Measurements from ENCODE around the gene GSPT1.
"Not testable (repeated sequence)": the region's sequence is repeated elsewhere in the genome, so short reads cannot be mapped to it uniquely, and the experiment has no call there.

Gene GSPT1

GRCh38 chr16:11915644-11916523, at the start of gene GSPT1:
Gene GSPT1 (minus strand): TSS chr16:11915956. CDS start chr16:11915720, 236 bp downstream.
- peaks cover 31% of the 10 kb centered on the region for H3K4me1 ChIP-seq (ENCODE audit: insufficient read depth, low read length)
- peak within 1 kb of the TSS; percentile 94 for H3K9ac ChIP-seq (ENCODE audit: low read length)
- peak within 1 kb of the TSS; percentile 96 for H3K27ac ChIP-seq (ENCODE audit: low read depth, low read length)
- H3K36me3 ChIP-seq (ENCODE audit: insufficient read depth, low read length): no peaks in the 10 kb centered on the region
- peak within 1 kb of the TSS; percentile 66 to 84 for H3K4me3 ChIP-seq (ENCODE audit: low read depth in 1 of 2, low read length in 2 of 2)
- H3K27me3 ChIP-seq (ENCODE audit: control insufficient read depth in 1 of 2, insufficient read depth in 2 of 2, low read length in 2 of 2): no peaks in the 10 kb centered on the region
- no peaks in the 10 kb centered on the region for H3K9me3 ChIP-seq (ENCODE audit: low read length)

DNA sequence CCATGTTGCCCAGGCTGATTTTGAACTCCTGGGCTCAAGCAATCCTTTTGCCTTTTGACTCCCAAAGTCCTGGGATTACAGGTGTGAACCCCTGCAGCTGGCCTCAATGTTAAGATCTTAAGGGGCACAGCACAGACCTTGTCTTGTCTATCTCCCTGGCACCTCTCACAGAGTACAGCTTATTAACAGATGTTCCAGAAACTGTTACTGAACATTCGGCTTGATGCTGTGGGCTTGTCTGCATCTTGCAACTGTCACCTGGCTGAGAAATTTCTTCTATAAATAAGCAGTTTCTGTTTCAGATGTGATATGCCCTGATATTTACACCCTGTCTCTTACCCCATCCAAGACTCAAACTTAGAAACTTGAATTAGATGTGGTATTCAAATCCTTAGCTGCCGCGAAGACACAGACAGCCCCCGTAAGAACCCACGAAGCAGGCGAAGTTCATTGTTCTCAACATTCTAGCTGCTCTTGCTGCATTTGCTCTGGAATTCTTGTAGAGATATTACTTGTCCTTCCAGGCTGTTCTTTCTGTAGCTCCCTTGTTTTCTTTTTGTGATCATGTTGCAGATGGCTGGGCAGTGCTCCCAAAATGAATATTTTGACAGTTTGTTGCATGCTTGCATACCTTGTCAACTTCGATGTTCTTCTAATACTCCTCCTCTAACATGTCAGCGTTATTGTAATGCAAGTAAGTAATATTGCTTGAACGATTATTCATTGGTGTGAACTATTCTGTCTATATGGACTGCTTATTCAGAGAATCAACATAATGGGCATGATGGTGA, 49.2 kb upstream of the GSPT1 start, which contains the start of gene TNFRSF17:
Gene TNFRSF17 (plus strand): TSS at position 450 of the 791 bp plus-strand sequence. CDS start 115 bp downstream, at position 565.
- Histone ChIP-seq H3K4me1 (ENCODE audit: insufficient read depth, low read length) (no peaks in the 10 kb centered on the region), H3K9ac (ENCODE audit: low read length) (no peak within 1 kb of the TSS), H3K27ac (ENCODE audit: low read depth, low read length) (no peak within 1 kb of the TSS), H3K36me3 (ENCODE audit: insufficient read depth, low read length) (no peaks in the 10 kb centered on the region), H3K27me3 (ENCODE audit: control insufficient read depth in 1 of 2, insufficient read depth in 2 of 2, low read length in 2 of 2) (no peaks in the 10 kb centered on the region), H3K4me3 (ENCODE audit: low read depth in 1 of 2, low read length in 2 of 2) (no peak within 1 kb of the TSS), H3K9me3 (ENCODE audit: low read length) (no peaks in the 10 kb centered on the region)

DNA sequence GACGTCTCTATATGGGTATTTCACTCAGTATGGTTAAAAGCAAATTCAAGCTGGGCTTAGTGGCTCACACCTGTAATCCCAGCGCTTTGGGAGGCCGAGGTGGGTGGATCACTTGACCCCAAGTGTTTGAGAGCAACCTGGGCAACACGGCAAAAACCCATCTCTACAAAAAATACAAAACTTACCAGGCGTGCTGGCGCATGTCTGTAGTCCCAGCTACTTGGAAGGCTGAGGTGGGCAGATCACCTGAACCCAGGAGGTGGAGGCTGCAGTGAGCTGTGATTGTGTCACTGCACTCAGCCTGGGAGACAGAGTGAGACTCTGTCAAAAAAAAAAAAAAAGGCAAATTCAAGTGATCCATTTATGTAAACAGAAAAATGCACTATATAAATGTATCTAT, 48.0 kb upstream of the GSPT1 start:
- no peak overlapping the region for H3K9ac ChIP-seq (ENCODE audit: low read length)
- no peak overlapping the region for H3K27ac ChIP-seq (ENCODE audit: low read depth, low read length)
- H3K4me3 ChIP-seq (ENCODE audit: low read depth in 1 of 2, low read length in 2 of 2): no peak overlapping the region

DNA sequence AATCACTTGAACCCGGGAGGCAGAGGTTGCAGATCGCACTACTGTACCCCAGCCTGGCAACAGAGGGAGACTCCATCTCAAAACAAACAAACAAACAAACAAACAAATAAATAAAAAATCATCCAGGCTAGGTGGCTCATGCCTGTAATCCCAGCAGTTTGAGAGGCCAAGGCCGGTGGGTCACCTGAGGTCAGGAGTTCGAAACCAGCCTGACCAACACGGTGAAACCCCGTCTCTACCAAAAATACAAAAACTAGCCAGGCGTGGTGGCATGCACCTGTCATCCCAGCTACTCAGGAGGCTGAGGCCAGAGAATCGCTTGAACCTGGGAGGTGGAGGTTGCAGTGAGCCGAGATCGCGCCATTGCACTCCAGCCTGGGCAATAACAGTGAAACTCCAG, 47.2 kb upstream of the GSPT1 start:
- H3K27ac ChIP-seq (ENCODE audit: low read depth, low read length); H3K27me3 ChIP-seq (ENCODE audit: control insufficient read depth in 1 of 2, insufficient read depth in 2 of 2, low read length in 2 of 2); H3K4me1 ChIP-seq (ENCODE audit: insufficient read depth, low read length); H3K4me3 ChIP-seq (ENCODE audit: low read depth in 1 of 2, low read length in 2 of 2); H3K9ac ChIP-seq (ENCODE audit: low read length); H3K36me3 ChIP-seq (ENCODE audit: insufficient read depth, low read length); H3K9me3 ChIP-seq (ENCODE audit: low read length): not testable (repeated sequence)

More for the DNA sequence above, 48.0 kb upstream of the GSPT1 start:
- no peaks in the 10 kb centered on the region for H3K9me3 ChIP-seq (ENCODE audit: low read length)
- no peaks in the 10 kb centered on the region for H3K4me1 ChIP-seq (ENCODE audit: insufficient read depth, low read length)
- H3K36me3 ChIP-seq (ENCODE audit: insufficient read depth, low read length): no peaks in the 10 kb centered on the region
- no peaks in the 10 kb centered on the region for H3K27me3 ChIP-seq (ENCODE audit: control insufficient read depth in 1 of 2, insufficient read depth in 2 of 2, low read length in 2 of 2)

DNA sequence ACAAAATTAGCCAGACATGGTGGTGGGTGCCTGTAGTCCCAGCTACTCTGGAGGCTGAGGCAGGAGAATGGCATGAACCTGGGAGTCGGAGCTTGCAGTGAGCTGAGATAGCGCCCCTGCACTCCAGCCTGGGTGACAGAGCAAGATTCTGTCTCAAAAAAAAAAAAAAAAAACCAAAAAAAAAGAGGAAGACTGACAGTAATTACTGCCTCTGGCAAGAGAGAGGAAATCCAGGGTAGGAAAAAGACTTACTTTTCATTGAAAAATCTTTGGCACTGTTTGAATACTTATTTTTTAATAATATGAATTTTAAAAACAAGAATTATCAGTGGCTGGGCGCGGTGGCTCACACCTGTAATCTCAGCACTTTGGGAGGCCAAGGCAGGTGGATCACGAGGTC, 46.7 kb upstream of the GSPT1 start:
- not testable (repeated sequence) for H3K9ac ChIP-seq (ENCODE audit: low read length); H3K36me3 ChIP-seq (ENCODE audit: insufficient read depth, low read length); H3K27me3 ChIP-seq (ENCODE audit: control insufficient read depth in 1 of 2, insufficient read depth in 2 of 2, low read length in 2 of 2); H3K4me1 ChIP-seq (ENCODE audit: insufficient read depth, low read length); H3K27ac ChIP-seq (ENCODE audit: low read depth, low read length); H3K9me3 ChIP-seq (ENCODE audit: low read length); H3K4me3 ChIP-seq (ENCODE audit: low read depth in 1 of 2, low read length in 2 of 2)

DNA sequence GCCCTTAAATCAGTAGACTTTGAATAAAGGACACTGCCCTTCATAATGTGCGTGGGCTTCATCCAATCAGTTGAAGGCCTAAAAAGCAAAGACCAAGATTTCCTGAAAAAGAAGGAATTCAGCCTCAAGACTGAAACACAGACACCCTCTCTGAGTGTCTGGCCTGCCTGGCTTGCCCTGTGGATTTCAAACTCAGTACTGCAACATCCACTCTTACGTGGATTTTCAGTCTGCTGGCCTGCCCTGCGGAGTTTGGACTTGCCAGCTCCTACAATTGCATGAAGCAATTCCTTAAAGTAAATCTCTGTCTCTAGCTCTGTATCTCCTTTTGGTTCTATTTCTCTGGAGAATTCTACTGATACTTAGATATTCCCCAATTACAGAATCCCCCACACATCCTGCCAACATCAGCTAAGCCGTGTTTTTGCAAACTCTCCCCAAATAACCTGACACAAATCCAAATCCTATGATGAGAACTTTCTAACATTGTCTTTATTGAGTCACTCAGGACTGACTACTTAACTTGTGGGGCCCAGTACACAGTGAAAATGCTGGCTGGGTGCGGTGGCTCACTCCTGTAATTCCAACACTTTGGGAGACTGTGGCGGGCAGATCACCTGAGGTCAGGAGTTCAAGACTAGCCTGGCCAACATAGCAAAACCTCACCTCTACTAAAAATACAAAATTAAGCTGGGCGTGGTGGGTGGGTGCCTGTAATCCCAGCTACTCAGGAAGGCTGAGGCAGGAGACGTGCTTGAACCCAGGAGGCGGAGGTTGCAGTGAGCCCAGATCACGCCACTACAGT, 42.0 kb upstream of the GSPT1 start:
- Histone ChIP-seq H3K4me3 (ENCODE audit: low read depth in 1 of 2, low read length in 2 of 2) (no peak overlapping the region), H3K4me1 (ENCODE audit: insufficient read depth, low read length) (no peaks in the 10 kb centered on the region), H3K9me3 (ENCODE audit: low read length) (no peaks in the 10 kb centered on the region), H3K36me3 (ENCODE audit: insufficient read depth, low read length) (no peaks in the 10 kb centered on the region), H3K27ac (ENCODE audit: low read depth, low read length) (no peak overlapping the region), H3K9ac (ENCODE audit: low read length) (no peak overlapping the region), H3K27me3 (ENCODE audit: control insufficient read depth in 1 of 2, insufficient read depth in 2 of 2, low read length in 2 of 2) (no peaks in the 10 kb centered on the region)

DNA sequence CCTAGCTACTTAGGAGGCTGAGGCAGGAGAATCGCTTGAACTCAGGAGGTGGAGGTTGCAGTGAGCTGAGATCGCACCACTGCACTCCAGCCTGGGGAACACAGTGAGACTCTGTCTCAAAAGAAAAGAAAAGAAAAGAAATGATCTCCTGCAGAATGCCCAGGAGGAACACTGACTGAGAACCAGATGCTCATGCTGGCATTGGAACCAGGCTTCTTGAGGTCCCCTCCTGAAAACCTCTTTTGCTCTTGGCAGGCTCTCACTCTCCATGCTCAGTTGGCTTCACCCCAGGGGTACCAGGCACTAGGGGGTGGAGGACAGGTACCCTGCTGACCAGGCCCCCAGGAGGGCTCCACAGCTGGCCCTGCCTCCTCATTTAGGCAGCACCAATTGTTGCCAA, 40.8 kb upstream of the GSPT1 start:
- Histone ChIP-seq H3K4me1 (ENCODE audit: insufficient read depth, low read length) (no peaks in the 10 kb centered on the region), H3K9ac (ENCODE audit: low read length) (no peak overlapping the region), H3K27ac (ENCODE audit: low read depth, low read length) (no peak overlapping the region), H3K27me3 (ENCODE audit: control insufficient read depth in 1 of 2, insufficient read depth in 2 of 2, low read length in 2 of 2) (no peaks in the 10 kb centered on the region), H3K36me3 (ENCODE audit: insufficient read depth, low read length) (no peaks in the 10 kb centered on the region), H3K9me3 (ENCODE audit: low read length) (no peaks in the 10 kb centered on the region), H3K4me3 (ENCODE audit: low read depth in 1 of 2, low read length in 2 of 2) (no peak overlapping the region)

DNA sequence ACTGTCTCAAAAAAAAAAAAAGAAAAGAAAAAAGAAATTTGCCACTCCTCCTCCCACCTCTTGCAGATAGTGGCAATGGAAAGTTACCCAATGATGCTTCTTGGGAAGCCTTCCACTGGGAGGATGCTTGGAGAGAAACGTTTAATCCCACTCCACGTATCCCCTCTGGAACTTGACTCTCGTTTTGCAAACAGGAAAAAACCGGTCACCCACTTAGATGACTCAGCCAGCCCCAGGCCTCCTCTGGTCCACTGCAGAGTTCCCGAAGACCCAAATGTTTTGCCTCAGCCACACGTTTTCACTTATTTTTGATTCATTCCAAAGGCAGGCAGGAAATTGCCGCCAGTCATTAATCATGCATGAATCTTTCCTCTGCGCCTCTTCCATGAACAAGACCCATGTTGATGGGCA, 40.0 kb upstream of the GSPT1 start:
- Histone ChIP-seq H3K4me3 (ENCODE audit: low read depth in 1 of 2, low read length in 2 of 2) (no peak overlapping the region), H3K27ac (ENCODE audit: low read depth, low read length) (no peak overlapping the region), H3K4me1 (ENCODE audit: insufficient read depth, low read length) (no peaks in the 10 kb centered on the region), H3K36me3 (ENCODE audit: insufficient read depth, low read length) (no peaks in the 10 kb centered on the region), H3K9me3 (ENCODE audit: low read length) (no peaks in the 10 kb centered on the region), H3K9ac (ENCODE audit: low read length) (no peak overlapping the region), H3K27me3 (ENCODE audit: control insufficient read depth in 1 of 2, insufficient read depth in 2 of 2, low read length in 2 of 2) (no peaks in the 10 kb centered on the region)

- not testable (repeated sequence) for H3K27me3 ChIP-seq (ENCODE audit: control insufficient read depth in 1 of 2, insufficient read depth in 2 of 2, low read length in 2 of 2); H3K36me3 ChIP-seq (ENCODE audit: insufficient read depth, low read length); H3K4me3 ChIP-seq (ENCODE audit: low read depth in 1 of 2, low read length in 2 of 2); H3K4me1 ChIP-seq (ENCODE audit: insufficient read depth, low read length); H3K9ac ChIP-seq (ENCODE audit: low read length); H3K27ac ChIP-seq (ENCODE audit: low read depth, low read length); H3K9me3 ChIP-seq (ENCODE audit: low read length)
Observed at GRCh38 chr16:11953576-11953975, 37.8 kb upstream of the GSPT1 start.

DNA sequence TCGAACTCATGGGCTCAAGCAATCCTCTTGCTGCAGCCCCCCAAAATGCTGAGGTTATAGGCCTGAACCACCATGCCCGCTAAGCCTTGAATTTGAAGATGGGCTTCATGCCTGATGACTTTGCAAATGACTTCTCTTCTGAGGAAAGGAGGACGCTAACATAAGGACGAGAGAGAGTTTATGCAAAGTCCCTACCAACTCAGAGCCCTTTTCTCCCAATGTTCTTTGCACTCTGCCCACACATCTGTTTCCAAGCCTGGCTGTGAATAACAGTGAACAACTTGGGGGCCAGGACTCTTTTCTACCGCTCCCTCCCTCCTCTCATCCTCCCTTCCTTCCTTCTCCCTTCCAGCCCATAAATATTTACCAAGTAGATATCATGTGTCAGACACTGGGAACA, 34.6 kb upstream of the GSPT1 start:
- H3K4me3 ChIP-seq (ENCODE audit: low read depth in 1 of 2, low read length in 2 of 2): no peak overlapping the region
- H3K9me3 ChIP-seq (ENCODE audit: low read length): no peaks in the 10 kb centered on the region
- H3K27ac ChIP-seq (ENCODE audit: low read depth, low read length): no peak overlapping the region
- no peaks in the 10 kb centered on the region for H3K4me1 ChIP-seq (ENCODE audit: insufficient read depth, low read length)
- no peaks in the 10 kb centered on the region for H3K27me3 ChIP-seq (ENCODE audit: control insufficient read depth in 1 of 2, insufficient read depth in 2 of 2, low read length in 2 of 2)
- no peaks in the 10 kb centered on the region for H3K36me3 ChIP-seq (ENCODE audit: insufficient read depth, low read length)
- no peak overlapping the region for H3K9ac ChIP-seq (ENCODE audit: low read length)

GRCh38 chr16:11949527-11949926, 33.8 kb upstream of the GSPT1 start:
- Histone ChIP-seq H3K36me3 (ENCODE audit: insufficient read depth, low read length) (no peaks in the 10 kb centered on the region), H3K4me3 (ENCODE audit: low read depth in 1 of 2, low read length in 2 of 2) (no peak overlapping the region), H3K27me3 (ENCODE audit: control insufficient read depth in 1 of 2, insufficient read depth in 2 of 2, low read length in 2 of 2) (no peaks in the 10 kb centered on the region), H3K9me3 (ENCODE audit: low read length) (no peaks in the 10 kb centered on the region), H3K9ac (ENCODE audit: low read length) (no peak overlapping the region), H3K4me1 (ENCODE audit: insufficient read depth, low read length) (no peaks in the 10 kb centered on the region), H3K27ac (ENCODE audit: low read depth, low read length) (no peak overlapping the region)

Data from muscle layer of colon (tissue), 2 donors.